OCI-LY1 (cell line): Measurements from ENCODE around the gene PTPN18.
"Not testable (repeated sequence)": the region's sequence is repeated elsewhere in the genome, so short reads cannot be mapped to it uniquely, and the experiment has no call there.

Experiments
- CTCF ChIP-seq: fragments of 200-600 bp; sonication (generic), shearing (Covaris generic); IDR thresholded peaks from 2 replicates; pipeline ENCODE4 v1.5.1; 2017; ENCODE audit warnings: mild to moderate bottlenecking, antibody characterized with exemption, low read length, moderate library complexity, mixed read lengths
- EZH2 ChIP-seq: fragments of 200-600 bp; sonication (generic), shearing (Covaris generic); IDR thresholded peaks from 2 replicates; pipeline ENCODE4 v1.8.0; 2017; ENCODE audit warnings: borderline replicate concordance, mixed run types, mild to moderate bottlenecking, antibody characterized with exemption, low read length, moderate library complexity, mixed read lengths

GRCh38 chr2:130418845-130419244 lies 63.0 kb downstream of the PTPN18 start:
- not testable (repeated sequence) for TF ChIP-seq CTCF, EZH2
